Heart left ventricle (tissue), 13 donors: ENCODE results near the gene SCLT1.

Experiments
- CTCF ChIP-seq, 12 donors: fragments of 200-600 bp; sonication (generic) in 4 of 12; IDR thresholded peaks; one replicate each; pipeline versions ENCODE4 v1.5.0 to v1.8.0; 2018 to 2022; ENCODE audit warnings: antibody characterized with exemption in 12 of 12, mild to moderate bottlenecking in 5 of 12
- POLR2A ChIP-seq, 2 donors: fragments of 450-650 bp; IDR thresholded peaks; one replicate each; pipeline ENCODE4 v1.6.1; 2017; ENCODE audit warnings: antibody characterized with exemption in 2 of 2, mild to moderate bottlenecking in 2 of 2, moderate library complexity in 2 of 2
- donor health status: ischemic (EF 13 %, LVEDD 7.1; RV severe dilation, severe dysfunction).
- donor health status: DM: no; HTN: yes; CAD: no.
- donor health status: DM: no; HTN: no; CAD: no.
- donor health status: ischemic (EF 25% LVEDD 6.9; RV normal size, moderate dysfunction).
- donor health status: ischemic (EF 25% LVEDD 5.7; RV mildly dilated, moderate dysfunction).
- donor health status: ischemic (EF 35%, LVEDD 5.7; RV mildly dilated, moderate dysfunction).
- donor health status: nonischemic (EF 11% LVEDD 7.7; RV severe dilation, severe dysfunction).
- donor health status: DM: yes; HTN: yes; CAD: no.
- donor health status: PGD.
- donor health status: ischemic (EF 29% LVEDD 5.4; RV normal size, mild dysfunction).
- donor health status: nonischemic (EF 23%, LVEDD 6.1; RV moderate dilation, normal function).

DNA sequence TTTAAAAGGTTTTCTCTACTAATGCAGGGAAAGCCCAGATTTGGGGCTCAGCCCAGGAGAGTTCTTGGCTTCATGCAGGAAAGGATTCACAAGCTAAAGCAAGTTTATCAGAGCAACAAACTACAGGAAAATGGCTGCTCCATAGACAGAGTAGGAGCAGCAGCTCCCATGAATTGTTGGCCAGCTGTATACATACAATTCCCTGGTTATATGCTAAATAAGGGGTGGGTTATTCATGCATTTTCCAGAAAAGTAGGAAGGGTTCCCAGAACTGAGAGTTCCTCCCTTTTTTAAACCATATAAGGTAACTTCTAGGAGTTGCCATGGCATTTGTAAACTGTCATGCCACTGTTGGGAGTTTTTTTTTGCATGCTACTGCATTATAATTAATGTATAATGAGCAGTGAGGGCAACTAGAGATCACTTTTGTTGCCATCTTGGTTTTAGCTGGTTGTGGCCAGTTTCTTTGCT is 5.2 kb upstream of the SCLT1 start:
- no peak for TF ChIP-seq CTCF (IDR thresholded peaks at IDR 0.05)
- no peak for TF ChIP-seq POLR2A (IDR thresholded peaks at IDR 0.05)
